Smooth muscle cell (in vitro differentiated cells): Measurements from ENCODE around the gene GRIN3A. TPM values are rescaled to one million over a fixed set of nuclear protein-coding genes. Genes with fewer than 3 reads are reported as not detected.
"Not testable (repeated sequence)": the region's sequence is repeated elsewhere in the genome, so short reads cannot be mapped to it uniquely, and the experiment has no call there.

ENCODE experiments used
- DNase-seq: peaks from one replicate; lab custom pipeline; 2025; ENCODE audit not compliant: unreplicated experiment; lab: John Stamatoyannopoulos, UW
- H2AFZ ChIP-seq: fragments of 200-600 bp; sonication (generic); 2 replicates; pipeline ENCODE4 v1.6.0; 2016; ENCODE audit warnings: antibody characterized with exemption, low read depth, mild to moderate bottlenecking
- H3F3A ChIP-seq: fragments of 200-600 bp; sonication (generic); 2 replicates; pipeline ENCODE4 v1.6.0; 2017; ENCODE audit warnings: antibody characterized with exemption, low read depth
- H3K27ac ChIP-seq: fragments of 200-600 bp; sonication (generic); 2 replicates; pipeline ENCODE4 v1.5.1; 2016; ENCODE audit warnings: low read depth, mild to moderate bottlenecking
- H3K27me3 ChIP-seq: fragments of 200-600 bp; sonication (generic); 2 replicates; pipeline ENCODE4 v1.6.1; 2016; ENCODE audit warnings: low read depth, mild to moderate bottlenecking
- H3K36me3 ChIP-seq: fragments of 200-600 bp; sonication (generic); 2 replicates; pipeline ENCODE4 v1.5.1; 2016; ENCODE audit warnings: low read depth
- H3K4me1 ChIP-seq: fragments of 200-600 bp; sonication (generic); 2 replicates; pipeline ENCODE4 v1.5.1; 2016; ENCODE audit warnings: low read depth
- H3K4me2 ChIP-seq: fragments of 200-600 bp; sonication (generic); 2 replicates; pipeline ENCODE4 v1.6.0; 2016; ENCODE audit warnings: mild to moderate bottlenecking
- H3K4me3 ChIP-seq: fragments of 200-600 bp; sonication (generic); 2 replicates; pipeline ENCODE4 v1.5.1; 2016; ENCODE audit warnings: mild to moderate bottlenecking
- H3K79me2 ChIP-seq: fragments of 200-600 bp; sonication (generic); 2 replicates; pipeline ENCODE4 v1.6.0; 2016; ENCODE audit warnings: low read depth, mild to moderate bottlenecking
- H3K9ac ChIP-seq: fragments of 200-600 bp; sonication (generic); 2 replicates; pipeline ENCODE4 v1.6.0; 2016; ENCODE audit warnings: low read depth
- H3K9me3 ChIP-seq: fragments of 200-600 bp; sonication (generic); replicated peaks from 2 replicates; pipeline ENCODE4 v1.5.1; 2016; ENCODE audit warnings: low read depth
- H4K20me1 ChIP-seq: fragments of 200-600 bp; sonication (generic); 2 replicates; pipeline ENCODE4 v1.6.0; 2016; ENCODE audit warnings: low read depth
- WGBS: methylation state at CpG from one replicate; pipeline ENCODE4 v1.1.7; 2016; ENCODE audit warnings: low lambda C conversion rate; 5-methylcytosine and 5-hydroxymethylcytosine counted together
- polyA plus RNA-seq: library from polyadenylated mRNA; unstranded; fragments of >200 nt; fragmentation: Nextera tagmentation; extraction: Ambion mirVana; gene quantifications from 2 replicates; pipeline ENCODE4 v1.2.1, GENCODE V29; 2016
- total RNA-seq: library from RNA; depleted of rRNA; stranded (reverse); fragments of >200 nt; gene quantifications from 2 replicates; pipeline ENCODE4 v1.2.3, GENCODE V29; 2014
- TF ChIP-seq, protein P1 (sequence below): fragments of 200-600 bp; sonication (generic); IDR thresholded peaks from 2 replicates; pipeline ENCODE4 v1.5.1; 2017; ENCODE audit warnings: borderline replicate concordance, mild to moderate bottlenecking, antibody characterized with exemption; ENCODE audit not compliant: insufficient read depth, poor library complexity, severe bottlenecking

Gene GRIN3A
- total and polyA plus RNA-seq, 2 experiments from 2014 or later, result 0.07 TPM; not detected in 1

- Histone ChIP-seq H3K4me3 (no peak overlapping the region), H3F3A (no peaks in the 10 kb centered on the region), H3K9ac (no peak overlapping the region), H3K4me2 (no peak overlapping the region), H2AFZ (no peak overlapping the region), H3K36me3 (peaks cover 34% of the 10 kb centered on the region), H3K27ac (no peak overlapping the region), H3K4me1 (no peaks in the 10 kb centered on the region), H4K20me1 (peaks cover 6% of the 10 kb centered on the region), H3K27me3 (no peaks in the 10 kb centered on the region), H3K79me2 (no peaks in the 10 kb centered on the region), H3K9me3 (no peaks in the 10 kb centered on the region)
- TF ChIP-seq, protein P1, sequence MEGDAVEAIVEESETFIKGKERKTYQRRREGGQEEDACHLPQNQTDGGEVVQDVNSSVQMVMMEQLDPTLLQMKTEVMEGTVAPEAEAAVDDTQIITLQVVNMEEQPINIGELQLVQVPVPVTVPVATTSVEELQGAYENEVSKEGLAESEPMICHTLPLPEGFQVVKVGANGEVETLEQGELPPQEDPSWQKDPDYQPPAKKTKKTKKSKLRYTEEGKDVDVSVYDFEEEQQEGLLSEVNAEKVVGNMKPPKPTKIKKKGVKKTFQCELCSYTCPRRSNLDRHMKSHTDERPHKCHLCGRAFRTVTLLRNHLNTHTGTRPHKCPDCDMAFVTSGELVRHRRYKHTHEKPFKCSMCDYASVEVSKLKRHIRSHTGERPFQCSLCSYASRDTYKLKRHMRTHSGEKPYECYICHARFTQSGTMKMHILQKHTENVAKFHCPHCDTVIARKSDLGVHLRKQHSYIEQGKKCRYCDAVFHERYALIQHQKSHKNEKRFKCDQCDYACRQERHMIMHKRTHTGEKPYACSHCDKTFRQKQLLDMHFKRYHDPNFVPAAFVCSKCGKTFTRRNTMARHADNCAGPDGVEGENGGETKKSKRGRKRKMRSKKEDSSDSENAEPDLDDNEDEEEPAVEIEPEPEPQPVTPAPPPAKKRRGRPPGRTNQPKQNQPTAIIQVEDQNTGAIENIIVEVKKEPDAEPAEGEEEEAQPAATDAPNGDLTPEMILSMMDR, result no peak
- DNase-seq, result no peak
These were observed 174.2 kb downstream of the GRIN3A start for GRCh38 chr9:101564252-101564651.

DNA sequence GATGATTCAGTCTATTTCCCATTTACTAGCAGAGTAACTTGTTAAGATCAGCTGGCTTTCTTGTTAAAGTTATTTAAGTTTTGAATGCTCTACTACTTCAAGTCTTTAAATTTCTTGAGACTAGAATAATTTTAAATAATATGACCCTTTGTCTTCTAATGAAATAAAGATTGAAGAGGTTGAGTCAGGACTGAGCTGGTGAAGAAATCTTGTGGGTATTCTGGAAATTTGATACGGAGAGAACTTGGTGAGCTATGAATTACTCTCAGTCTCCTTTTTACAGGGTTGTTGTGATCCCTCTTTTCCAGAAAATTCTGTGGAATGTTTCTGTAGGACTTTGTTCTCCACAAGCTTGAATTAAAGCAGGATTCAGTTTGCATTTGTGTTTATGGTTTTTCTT lies 175.5 kb downstream of the GRIN3A start:
- no peak overlapping the region for H3K9ac ChIP-seq
- H2AFZ ChIP-seq, result no peak overlapping the region
- H3K9me3 ChIP-seq, result no peaks in the 10 kb centered on the region
- peaks cover 6% of the 10 kb centered on the region for H4K20me1 ChIP-seq
- H3K79me2 ChIP-seq, result no peaks in the 10 kb centered on the region
- H3K4me1 ChIP-seq, result no peaks in the 10 kb centered on the region
- 97% methylated on average over 1 of the region's 1 CpG for WGBS
- DNase-seq, result no peak
- no peak overlapping the region for H3K4me3 ChIP-seq
- no peaks in the 10 kb centered on the region for H3F3A ChIP-seq
- H3K27ac ChIP-seq, result no peak overlapping the region
- no peaks in the 10 kb centered on the region for H3K27me3 ChIP-seq
- H3K4me2 ChIP-seq, result no peak overlapping the region
- H3K36me3 ChIP-seq, result peaks cover 40% of the 10 kb centered on the region
- TF ChIP-seq, protein P1, result no peak

DNA sequence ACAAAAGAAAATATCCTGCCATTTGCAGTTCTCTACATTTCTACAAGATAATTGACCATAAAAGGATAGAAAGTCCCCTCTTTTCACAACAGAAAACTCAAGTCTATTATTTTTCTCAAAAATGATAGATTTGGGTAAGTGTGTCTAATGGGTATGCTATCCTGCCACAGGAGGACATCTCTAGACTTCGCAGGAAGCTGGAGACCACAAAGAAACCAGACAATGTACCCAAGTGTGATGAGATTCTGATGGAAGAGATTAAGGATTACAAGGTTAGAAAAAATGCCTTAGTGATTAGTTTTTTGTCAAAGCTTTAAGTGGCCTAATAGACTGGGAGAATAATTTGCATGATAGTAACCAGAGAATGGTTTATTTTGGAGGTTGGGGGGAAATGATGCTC lies 176.7 kb downstream of the GRIN3A start:
- Histone ChIP-seq H3K9me3 (no peaks in the 10 kb centered on the region), H3K27ac (no peak overlapping the region), H3K36me3 (peaks cover 49% of the 10 kb centered on the region), H2AFZ (no peak overlapping the region), H3K4me1 (no peaks in the 10 kb centered on the region), H4K20me1 (peaks cover 6% of the 10 kb centered on the region), H3K27me3 (no peaks in the 10 kb centered on the region), H3K79me2 (no peaks in the 10 kb centered on the region), H3K4me2 (no peak overlapping the region), H3K9ac (no peak overlapping the region), H3F3A (no peaks in the 10 kb centered on the region), H3K4me3 (no peak overlapping the region)
- TF ChIP-seq, protein P1, result no peak
- 95% methylated on average over 1 of the region's 1 CpG for WGBS
- DNase-seq, result no peak

- not testable (repeated sequence) for H3K27me3 ChIP-seq, H2AFZ ChIP-seq, H3K9ac ChIP-seq, H3K79me2 ChIP-seq, DNase-seq, H4K20me1 ChIP-seq, H3K4me1 ChIP-seq, H3K4me3 ChIP-seq, H3F3A ChIP-seq, H3K4me2 ChIP-seq, H3K27ac ChIP-seq, H3K9me3 ChIP-seq
- TF ChIP-seq, protein P1, result peak; percentile 26
- WGBS, result 82% methylated on average over 18 of the region's 18 CpGs
- H3K36me3 ChIP-seq, result peaks cover 72% of the 10 kb centered on the region
These were observed 188.9 kb downstream of the GRIN3A start for GRCh38 chr9:101549472-101550098.
